Activated CD4-positive, alpha-beta memory T cell treated with anti-CD3 and anti-CD28 coated beads, Interleukin-2, amount 10 ng/mL, durations not matched to agents 7 days and 5 days (primary cell): ENCODE data around the gene SPTBN1. TPM values are rescaled to one million over a fixed set of nuclear protein-coding genes. Genes with fewer than 3 reads are reported as not detected.
"Not testable (repeated sequence)": the region's sequence is repeated elsewhere in the genome, so short reads cannot be mapped to it uniquely, and the experiment has no call there.

Experiments used
- CTCF ChIA-PET: fragments of 350-600 bp; sonication (Branson Sonifier 250); formaldehyde crosslinking; loops from one replicate; lab custom pipeline; 2021; ENCODE audit warnings: antibody characterized with exemption, inconsistent platforms; lab: Charles Lee
- POLR2A ChIA-PET: fragments of 350-600 bp; sonication (Branson Sonifier 250); formaldehyde crosslinking; loops from one replicate; lab custom pipeline; 2021; ENCODE audit warnings: antibody characterized with exemption; lab: Charles Lee
- DNase-seq: peaks from one replicate; pipeline ENCODE4 v3.0.0-alpha.2; 2020
- H3K27ac Mint-ChIP-seq: one replicate; pipeline ENCODE4 v1.8.0; 2021; ENCODE audit warnings: mild to moderate bottlenecking, mixed read lengths
- H3K27me3 Mint-ChIP-seq: one replicate; pipeline ENCODE4 v1.8.0; 2021; ENCODE audit warnings: mixed read lengths
- H3K36me3 Mint-ChIP-seq: one replicate; pipeline ENCODE4 v1.8.0; 2021; ENCODE audit warnings: low read depth, mixed read lengths
- H3K4me1 Mint-ChIP-seq: one replicate; pipeline ENCODE4 v1.8.0; 2021; ENCODE audit warnings: mixed read lengths
- H3K4me3 Mint-ChIP-seq: one replicate; pipeline ENCODE4 v1.8.0; 2021; ENCODE audit warnings: mild to moderate bottlenecking, mixed read lengths
- H3K9me3 Mint-ChIP-seq: one replicate; pipeline ENCODE4 v1.8.0; 2021; ENCODE audit warnings: mixed read lengths
- total RNA-seq, 2 experiments: library from RNA; stranded (reverse); gene quantifications; one replicate each; pipeline ENCODE4 v1.2.3, GENCODE V29; 2021

SPTBN1 gene
- total RNA-seq, 2 experiments from 2014 or later: 112 TPM

DNA sequence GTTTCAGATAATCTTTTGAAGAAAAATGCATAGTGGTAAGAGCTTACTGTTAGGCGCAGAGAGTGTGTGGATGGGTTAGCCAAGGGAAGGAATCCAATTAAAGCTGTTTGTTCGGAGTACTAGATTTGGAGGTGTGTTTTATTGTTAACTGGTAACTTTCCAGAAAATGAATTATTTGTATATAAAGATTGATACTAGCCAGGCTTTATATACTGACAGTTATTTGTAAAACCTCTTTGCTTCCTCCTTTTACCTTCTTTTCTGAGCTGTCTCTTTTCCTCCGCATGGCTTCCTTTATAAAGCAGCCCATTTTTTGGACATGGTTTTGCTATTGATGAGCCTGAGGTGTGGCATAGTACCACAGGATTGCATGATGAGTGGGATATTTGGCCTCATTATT, 25.6 kb downstream of the SPTBN1 start:
- Mint-ChIP-seq H3K4me1 (peaks cover 8% of the 10 kb centered on the region), H3K9me3 (no peaks in the 10 kb centered on the region), H3K4me3 (no peak overlapping the region), H3K27me3 (peaks cover 5% of the 10 kb centered on the region), H3K36me3 (no peaks in the 10 kb centered on the region), H3K27ac (no peak overlapping the region)
- ChIA-PET CTCF (no interaction called here), POLR2A (no interaction called here)
- DNase-seq: no peak

DNA sequence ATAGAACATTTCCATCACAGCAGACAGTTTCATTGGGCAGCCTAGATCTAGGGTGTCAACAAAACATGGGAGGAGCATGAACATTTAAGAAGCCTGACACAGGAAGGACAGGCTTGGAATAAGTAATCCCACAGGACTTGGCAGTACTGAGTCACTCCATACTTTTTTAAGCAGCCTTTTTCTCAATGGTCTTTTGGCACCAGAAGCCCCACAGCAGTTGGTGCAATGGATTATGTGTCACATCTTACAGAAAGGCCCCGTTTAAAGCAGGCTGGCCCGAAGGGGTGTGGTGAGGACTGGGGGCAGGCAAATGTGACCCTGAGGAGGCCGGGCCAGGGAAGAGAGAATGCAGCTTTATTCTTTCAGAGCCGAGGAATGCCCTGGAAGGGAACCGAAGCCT, 26.6 kb downstream of the SPTBN1 start:
- no peak overlapping the region for H3K4me3 Mint-ChIP-seq
- DNase-seq: no peak
- H3K36me3 Mint-ChIP-seq: no peaks in the 10 kb centered on the region
- H3K27me3 Mint-ChIP-seq: peaks cover 5% of the 10 kb centered on the region
- H3K9me3 Mint-ChIP-seq: no peaks in the 10 kb centered on the region
- ChIA-PET CTCF (no interaction called here), POLR2A (no interaction called here)
- H3K4me1 Mint-ChIP-seq: peaks cover 4% of the 10 kb centered on the region
- no peak overlapping the region for H3K27ac Mint-ChIP-seq

DNA sequence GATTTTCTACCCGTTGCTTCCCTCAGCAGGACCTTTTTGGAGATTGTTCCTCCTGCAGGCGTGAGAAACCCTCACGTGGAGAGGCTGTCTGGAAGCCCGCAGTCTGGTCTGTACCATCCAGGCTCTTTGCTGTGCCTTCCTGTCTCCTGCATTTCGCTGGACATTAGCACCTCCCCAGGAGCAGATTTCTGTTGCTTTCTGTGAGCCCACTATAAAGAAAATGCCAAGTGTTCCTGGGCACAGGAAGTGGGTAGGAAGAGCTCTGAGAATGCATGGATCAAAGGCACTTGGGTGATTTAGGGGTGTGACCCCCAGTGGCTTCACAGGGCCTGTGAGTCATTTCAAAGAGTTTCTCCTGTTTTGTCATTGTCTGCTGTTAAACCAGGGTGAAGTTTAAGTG, 27.3 kb downstream of the SPTBN1 start:
- Mint-ChIP-seq H3K4me3 (no peak overlapping the region), H3K9me3 (no peaks in the 10 kb centered on the region), H3K27me3 (peaks cover 7% of the 10 kb centered on the region), H3K4me1 (no peaks in the 10 kb centered on the region), H3K27ac (no peak overlapping the region), H3K36me3 (no peaks in the 10 kb centered on the region)
- ChIA-PET POLR2A (no interaction called here), CTCF (no interaction called here)
- no peak for DNase-seq

DNA sequence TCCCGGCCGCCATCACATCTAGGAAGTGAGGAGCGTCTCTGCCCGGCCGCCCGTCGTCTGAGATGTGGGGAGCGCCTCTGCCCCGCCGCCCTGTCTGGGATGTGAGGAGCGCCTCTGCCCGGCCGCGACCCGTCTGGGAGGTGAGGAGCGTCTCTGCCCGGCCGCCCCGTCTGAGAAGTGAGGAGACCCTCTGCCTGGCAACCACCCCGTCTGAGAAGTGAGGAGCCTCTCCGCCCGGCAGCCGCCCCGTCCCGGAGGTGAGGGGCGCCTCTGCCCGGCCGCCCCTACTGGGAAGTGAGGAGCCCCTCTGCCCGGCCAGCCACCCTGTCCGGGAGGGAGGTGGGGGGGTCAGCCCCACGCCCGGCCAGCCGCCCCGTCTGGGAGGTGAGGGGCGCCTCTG, 29.6 kb downstream of the SPTBN1 start:
- POLR2A ChIA-PET, H3K4me3 Mint-ChIP-seq, H3K4me1 Mint-ChIP-seq, H3K9me3 Mint-ChIP-seq, H3K27ac Mint-ChIP-seq, DNase-seq, H3K36me3 Mint-ChIP-seq, CTCF ChIA-PET: not testable (repeated sequence)
- peaks cover 13% of the 10 kb centered on the region for H3K27me3 Mint-ChIP-seq

DNA sequence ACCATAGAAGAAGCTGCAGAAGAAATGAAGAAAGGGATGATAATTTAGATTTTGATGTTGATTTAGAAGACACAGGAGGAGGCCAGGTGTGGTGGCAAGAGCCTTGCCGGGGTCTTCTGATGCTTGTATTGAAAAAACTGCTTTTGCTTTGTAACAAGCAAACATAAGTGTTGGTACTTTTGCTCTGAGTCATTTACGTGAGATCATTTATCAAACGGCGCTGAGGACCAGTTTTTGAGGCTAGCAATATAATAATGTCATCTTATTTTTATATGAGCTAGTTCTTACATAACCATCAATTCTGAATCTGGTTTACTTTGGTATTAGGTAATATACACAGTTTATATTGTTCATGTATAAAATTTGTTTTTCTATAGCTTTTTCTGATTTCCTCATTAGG, 30.6 kb downstream of the SPTBN1 start:
- ChIA-PET CTCF (no interaction called here), POLR2A (no interaction called here)

DNA sequence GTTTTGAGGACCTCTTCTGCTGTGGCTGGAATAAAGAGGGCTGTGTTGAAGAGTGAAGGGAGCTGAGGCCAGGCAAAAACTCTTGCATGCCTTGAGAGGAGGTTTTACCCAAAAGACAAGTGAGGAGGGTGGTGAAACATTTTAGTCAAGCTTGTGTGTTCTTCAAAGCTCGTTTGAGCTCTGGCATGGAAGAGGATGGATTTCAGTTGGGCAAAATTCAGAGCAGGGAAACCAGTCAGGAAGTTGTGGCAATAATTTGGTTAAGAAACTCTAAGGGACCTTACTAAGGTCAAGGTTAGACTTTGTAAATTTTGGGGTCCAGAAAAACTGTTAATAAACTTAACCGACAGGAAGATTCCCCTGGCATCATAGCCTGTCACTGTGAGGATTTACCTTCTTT, 34.7 kb downstream of the SPTBN1 start:
- ChIA-PET CTCF (no interaction called here), POLR2A (no interaction called here)
- H3K36me3 Mint-ChIP-seq: no peaks in the 10 kb centered on the region
- H3K9me3 Mint-ChIP-seq: no peaks in the 10 kb centered on the region
- no peak overlapping the region for H3K27ac Mint-ChIP-seq
- no peak overlapping the region for H3K4me3 Mint-ChIP-seq
- no peak for DNase-seq
- H3K27me3 Mint-ChIP-seq: peaks cover 23% of the 10 kb centered on the region
- H3K4me1 Mint-ChIP-seq: no peaks in the 10 kb centered on the region

More for the DNA sequence above, 30.6 kb downstream of the SPTBN1 start:
- Mint-ChIP-seq H3K27me3 (peaks cover 15% of the 10 kb centered on the region), H3K36me3 (no peaks in the 10 kb centered on the region), H3K4me3 (no peak overlapping the region), H3K4me1 (no peaks in the 10 kb centered on the region), H3K27ac (no peak overlapping the region), H3K9me3 (no peaks in the 10 kb centered on the region)
- DNase-seq: no peak

DNA sequence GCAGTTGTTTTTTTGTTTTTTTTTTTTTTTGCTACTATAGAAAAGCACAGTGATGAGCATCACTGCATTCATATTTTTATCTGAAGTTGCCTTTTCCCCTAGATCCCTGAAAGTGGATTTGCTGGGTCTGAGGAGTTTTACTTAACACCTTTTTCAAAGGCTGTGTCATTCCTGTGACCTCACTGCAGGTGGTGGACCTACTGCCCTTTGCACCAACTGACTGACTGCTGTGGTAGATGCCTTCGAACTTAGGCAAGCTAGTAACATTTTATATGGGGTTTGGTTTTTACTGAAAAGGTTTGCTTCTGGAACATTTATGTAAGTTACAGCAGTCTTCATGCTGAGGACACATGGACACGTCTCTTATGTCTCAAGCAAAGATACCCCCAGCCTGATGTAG, 36.2 kb downstream of the SPTBN1 start:
- POLR2A ChIA-PET: no interaction called here
- DNase-seq: no peak
- no peak overlapping the region for H3K27ac Mint-ChIP-seq
- CTCF ChIA-PET: no interaction called here
- H3K27me3 Mint-ChIP-seq: peaks cover 26% of the 10 kb centered on the region
- H3K36me3 Mint-ChIP-seq: no peaks in the 10 kb centered on the region
- no peak overlapping the region for H3K4me3 Mint-ChIP-seq
- no peaks in the 10 kb centered on the region for H3K9me3 Mint-ChIP-seq
- H3K4me1 Mint-ChIP-seq: no peaks in the 10 kb centered on the region

DNA sequence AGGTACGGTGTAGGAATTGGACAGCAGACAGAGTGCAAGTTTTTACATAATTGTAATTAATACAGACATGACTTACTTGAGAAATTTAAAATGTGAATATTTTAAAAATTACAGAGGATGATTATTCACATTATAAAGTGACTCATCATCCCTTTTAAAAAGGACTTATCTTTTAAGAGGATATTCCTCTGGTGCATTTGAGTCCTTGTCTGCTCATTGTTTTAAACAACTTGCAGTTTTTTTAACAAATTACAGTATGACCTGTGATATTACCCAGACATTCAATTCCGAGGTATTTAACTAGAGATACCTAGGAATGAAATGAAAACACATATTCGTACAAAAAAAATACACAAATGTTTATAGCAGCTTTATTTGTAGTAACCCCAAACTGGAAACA, 38.0 kb downstream of the SPTBN1 start:
- H3K27me3 Mint-ChIP-seq: peaks cover 23% of the 10 kb centered on the region
- H3K9me3 Mint-ChIP-seq: no peaks in the 10 kb centered on the region
- ChIA-PET POLR2A (no interaction called here), CTCF (no interaction called here)
- H3K4me1 Mint-ChIP-seq: no peaks in the 10 kb centered on the region
- DNase-seq: no peak
- H3K4me3 Mint-ChIP-seq: no peak overlapping the region
- H3K27ac Mint-ChIP-seq: no peak overlapping the region
- no peaks in the 10 kb centered on the region for H3K36me3 Mint-ChIP-seq

DNA sequence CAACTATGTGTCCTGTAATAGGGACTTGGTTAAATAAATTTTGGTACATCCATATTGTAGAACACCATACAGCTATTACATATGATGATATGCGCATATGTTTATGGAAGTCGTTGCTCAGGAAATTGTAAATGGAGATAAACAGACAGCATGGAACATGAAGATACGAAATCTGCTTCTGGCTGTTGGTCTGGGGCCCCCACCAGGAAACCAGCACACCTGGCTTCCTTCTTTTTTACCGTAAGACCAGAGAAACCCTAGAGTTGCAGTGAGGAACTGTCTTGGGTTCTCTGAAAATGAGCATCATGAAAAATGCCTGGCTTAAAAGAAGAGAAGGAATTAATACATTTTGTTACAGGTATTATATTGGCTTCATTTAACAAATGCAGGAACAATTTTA, 40.8 kb downstream of the SPTBN1 start:
- DNase-seq: no peak
- no peaks in the 10 kb centered on the region for H3K9me3 Mint-ChIP-seq
- ChIA-PET CTCF (interaction anchor here (1.1 kb wide), 1 partner anchor 183 kb away, joined by 4 read pairs; no protein-coding TSS in a partner anchor), POLR2A (no interaction called here)
- no peaks in the 10 kb centered on the region for H3K36me3 Mint-ChIP-seq
- no peak overlapping the region for H3K4me3 Mint-ChIP-seq
- no peaks in the 10 kb centered on the region for H3K4me1 Mint-ChIP-seq
- H3K27ac Mint-ChIP-seq: no peak overlapping the region
- H3K27me3 Mint-ChIP-seq: peaks cover 15% of the 10 kb centered on the region

DNA sequence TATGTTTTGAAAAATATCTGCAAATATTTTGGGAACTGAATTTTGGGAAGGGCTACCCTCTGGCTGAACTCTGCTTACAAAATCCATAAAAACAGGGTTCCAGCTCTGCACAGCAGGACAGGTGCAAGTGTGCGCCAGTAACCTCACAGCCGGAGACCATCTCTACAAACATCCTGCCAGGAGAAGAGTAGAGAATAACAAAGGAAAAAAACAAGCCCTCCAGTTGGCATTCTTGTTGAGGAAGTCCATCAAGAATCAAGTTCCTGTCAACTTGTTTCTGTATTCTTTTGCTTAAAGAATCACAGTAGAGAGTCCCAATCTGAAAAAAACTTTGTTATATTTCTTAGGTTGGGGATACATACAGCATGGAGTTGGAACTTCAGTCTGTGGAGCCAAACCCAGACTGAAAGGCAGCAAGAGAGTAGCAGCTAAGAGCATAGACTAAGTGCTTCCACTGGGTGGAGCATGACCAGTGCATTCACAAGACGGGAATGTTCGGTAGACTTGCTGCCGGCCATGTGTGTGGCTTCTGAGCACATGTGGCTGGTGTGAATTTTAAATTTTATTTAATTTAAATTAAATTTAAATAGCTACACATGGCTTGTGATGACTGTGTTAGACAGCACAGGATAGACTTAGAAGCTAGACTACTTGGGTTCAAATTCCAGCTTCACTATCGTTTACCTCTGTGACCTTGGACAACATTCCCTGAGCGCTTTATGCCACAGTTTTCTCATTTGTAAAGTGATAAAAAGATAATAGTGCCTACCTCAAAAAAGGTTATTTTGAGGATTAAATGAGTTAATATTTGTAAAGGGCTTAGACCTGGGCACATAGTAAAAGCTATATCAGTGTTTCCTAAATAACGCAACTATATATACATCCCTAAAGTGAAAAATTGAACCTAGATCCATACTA, 41.9 kb downstream of the SPTBN1 start:
- Mint-ChIP-seq H3K4me1 (no peaks in the 10 kb centered on the region), H3K36me3 (no peaks in the 10 kb centered on the region), H3K27ac (no peak overlapping the region), H3K9me3 (no peaks in the 10 kb centered on the region), H3K4me3 (no peak overlapping the region), H3K27me3 (peaks cover 11% of the 10 kb centered on the region)
- no peak for DNase-seq
- CTCF ChIA-PET: interaction anchor here (0.9 to 1.5 kb wide), 3 partner anchors 87 to 391 kb away, joined by 3 to 5 read pairs (median 4); no protein-coding TSS in a partner anchor
- POLR2A ChIA-PET: no interaction called here

DNA sequence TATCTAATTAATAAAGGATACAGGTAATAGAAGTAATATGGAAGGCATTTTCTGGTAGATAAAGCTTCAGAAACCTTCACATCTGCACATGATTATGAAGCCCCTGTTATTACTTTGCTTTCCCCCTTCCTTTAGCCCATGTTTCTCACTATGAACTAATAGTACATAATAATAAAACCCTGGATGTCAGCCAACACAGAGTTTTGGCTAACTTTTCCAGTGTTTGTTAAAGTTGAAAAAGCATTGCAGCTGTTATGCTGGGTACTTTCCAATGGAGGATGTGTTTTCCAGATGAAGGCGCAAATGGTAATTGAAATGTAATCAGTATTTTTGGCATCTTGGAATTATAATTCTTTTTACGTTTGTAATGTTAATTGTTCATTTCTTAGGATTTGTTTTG, 43.5 kb downstream of the SPTBN1 start:
- Mint-ChIP-seq H3K9me3 (no peaks in the 10 kb centered on the region), H3K4me3 (no peak overlapping the region), H3K27ac (no peak overlapping the region), H3K4me1 (no peaks in the 10 kb centered on the region), H3K27me3 (peaks cover 8% of the 10 kb centered on the region), H3K36me3 (no peaks in the 10 kb centered on the region)
- POLR2A ChIA-PET: no interaction called here
- CTCF ChIA-PET: no interaction called here
- DNase-seq: no peak

DNA sequence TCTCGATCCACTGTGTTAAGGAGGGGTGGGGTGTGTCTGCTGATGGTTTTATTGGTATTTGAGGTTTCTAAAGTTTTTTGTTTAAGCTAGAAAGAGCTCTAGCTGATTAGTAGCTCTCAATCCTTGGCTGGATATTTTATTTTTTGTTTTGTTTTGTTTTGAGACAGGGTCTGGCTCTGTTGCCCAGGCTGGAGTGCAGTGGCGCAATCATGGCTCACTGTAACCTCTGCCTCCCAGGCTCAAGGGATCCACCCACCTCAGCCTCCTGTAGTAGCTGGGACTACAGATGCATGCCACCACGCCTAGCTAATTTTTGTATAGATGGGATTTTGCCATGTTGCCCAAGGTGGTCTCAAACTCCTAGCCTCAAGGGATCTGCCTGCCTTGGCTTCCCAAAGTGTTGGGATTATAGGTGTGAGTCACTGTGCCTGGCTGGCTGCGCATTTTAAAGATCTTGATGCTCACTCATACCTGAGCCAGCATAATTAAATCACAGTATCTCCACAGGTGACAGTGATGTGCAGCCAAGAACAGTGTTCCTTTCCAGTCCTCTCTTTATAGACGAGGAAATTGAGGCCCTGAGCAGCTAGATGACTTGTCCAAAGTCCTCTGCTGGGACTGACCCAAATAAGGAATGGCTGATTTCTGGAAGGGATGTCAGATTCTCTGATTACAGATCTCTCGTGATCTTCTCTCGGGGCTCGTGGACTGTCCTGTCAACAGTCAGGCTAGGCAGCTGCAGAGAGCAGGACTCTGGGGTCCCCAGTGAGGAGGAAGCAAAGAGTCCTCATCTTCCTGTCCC, 44.5 kb downstream of the SPTBN1 start:
- H3K27me3 Mint-ChIP-seq: peaks cover 7% of the 10 kb centered on the region
- H3K27ac Mint-ChIP-seq: no peak overlapping the region
- POLR2A ChIA-PET: no interaction called here
- no peaks in the 10 kb centered on the region for H3K4me1 Mint-ChIP-seq
- CTCF ChIA-PET: interaction anchor here (1.2 to 1.9 kb wide), 2 partner anchors 11 to 26 kb away, joined by 3 to 4 read pairs; no protein-coding TSS in a partner anchor
- no peak for DNase-seq
- H3K36me3 Mint-ChIP-seq: no peaks in the 10 kb centered on the region
- no peak overlapping the region for H3K4me3 Mint-ChIP-seq
- no peaks in the 10 kb centered on the region for H3K9me3 Mint-ChIP-seq

DNA sequence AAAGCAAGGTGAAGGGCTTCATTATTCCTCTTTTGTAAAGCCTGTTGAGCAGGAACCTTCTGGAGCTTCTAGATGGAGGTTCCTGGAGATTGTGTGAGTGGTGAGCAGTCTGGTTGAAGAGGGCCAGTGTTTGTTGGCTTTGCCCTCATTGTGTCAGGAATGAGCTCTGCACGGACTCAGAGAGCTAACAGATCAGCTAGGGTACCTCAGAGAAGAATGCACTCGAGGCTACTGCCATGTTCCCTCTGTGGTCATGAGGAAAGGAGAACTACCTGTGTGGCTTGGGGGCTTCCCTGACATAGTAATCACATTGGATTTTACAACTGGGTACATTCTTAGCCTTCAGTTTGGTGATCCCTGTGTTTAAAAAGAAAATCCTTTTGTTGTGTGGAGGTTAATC, 46.6 kb downstream of the SPTBN1 start:
- POLR2A ChIA-PET: no interaction called here

More for the DNA sequence above, 46.6 kb downstream of the SPTBN1 start:
- no peak overlapping the region for H3K27ac Mint-ChIP-seq
- H3K9me3 Mint-ChIP-seq: no peaks in the 10 kb centered on the region
- H3K4me3 Mint-ChIP-seq: no peak overlapping the region
- H3K36me3 Mint-ChIP-seq: no peaks in the 10 kb centered on the region
- DNase-seq: no peak
- CTCF ChIA-PET: interaction anchor here (0.7 to 2.9 kb wide), 5 partner anchors 10 to 404 kb away, joined by 3 to 21 read pairs (median 3); no protein-coding TSS in a partner anchor
- peaks cover 4% of the 10 kb centered on the region for H3K27me3 Mint-ChIP-seq
- no peaks in the 10 kb centered on the region for H3K4me1 Mint-ChIP-seq
